Loucy (cell line): Measurements from ENCODE around the gene C6orf47.

Experiments used
- H2AFZ ChIP-seq: fragments of 200-600 bp; sonication (generic); 2 replicates; pipeline ENCODE4 v1.6.0; 2016; ENCODE audit warnings: antibody characterized with exemption, mild to moderate bottlenecking, low read length, moderate library complexity
- H3F3A ChIP-seq: fragments of 200-600 bp; 2 replicates; pipeline ENCODE4 v1.6.0; 2016; ENCODE audit warnings: antibody characterized with exemption, low read depth, mild to moderate bottlenecking
- H3K27me3 ChIP-seq: fragments of 200-600 bp; sonication (generic); 2 replicates; pipeline ENCODE4 v1.6.1; 2014; ENCODE audit warnings: low read length, mild to moderate bottlenecking; ENCODE audit not compliant: insufficient read depth, poor library complexity, severe bottlenecking
- H3K36me3 ChIP-seq: fragments of 200-600 bp; sonication (generic); 2 replicates; pipeline ENCODE4 v1.6.1; 2016; ENCODE audit warnings: low read length; ENCODE audit not compliant: insufficient read depth
- H3K4me1 ChIP-seq: fragments of 200-600 bp; sonication (generic); 2 replicates; pipeline ENCODE4 v1.5.1; 2014; ENCODE audit warnings: low read length, mild to moderate bottlenecking; ENCODE audit not compliant: insufficient read depth, poor library complexity, severe bottlenecking
- H3K4me2 ChIP-seq: fragments of 200-600 bp; sonication (generic); 2 replicates; pipeline ENCODE4 v1.6.0; 2014; ENCODE audit warnings: antibody characterized with exemption, low read length, low read depth, mild to moderate bottlenecking; ENCODE audit not compliant: poor library complexity, severe bottlenecking
- H3K4me3 ChIP-seq: fragments of 200-600 bp; sonication (generic); 2 replicates; pipeline ENCODE4 v1.5.1; 2014; ENCODE audit warnings: low read length, mild to moderate bottlenecking, mixed read lengths; ENCODE audit not compliant: poor library complexity, severe bottlenecking
- H3K79me2 ChIP-seq: fragments of 200-600 bp; sonication (generic); 2 replicates; pipeline ENCODE4 v1.6.1; 2014; ENCODE audit warnings: low read length; ENCODE audit not compliant: insufficient read depth
- H3K9ac ChIP-seq: fragments of 200-600 bp; sonication (generic); 2 replicates; pipeline ENCODE4 v1.6.0; 2014; ENCODE audit warnings: mild to moderate bottlenecking, low read depth, low read length, moderate library complexity; ENCODE audit not compliant: poor library complexity, severe bottlenecking
- H3K9me2 ChIP-seq: fragments of 200-600 bp; sonication (generic); replicated peaks from 2 replicates; pipeline ENCODE4 v1.6.1; 2016; ENCODE audit warnings: low read depth, low read length, mixed read lengths
- H3K9me3 ChIP-seq: fragments of 200-600 bp; sonication (generic); 2 replicates; pipeline ENCODE4 v1.6.1; 2014; ENCODE audit warnings: mild to moderate bottlenecking, antibody characterized with exemption, low read length, low read depth; ENCODE audit not compliant: insufficient read depth
- H4K20me1 ChIP-seq: fragments of 200-600 bp; sonication (generic); 2 replicates; pipeline ENCODE4 v1.6.0; 2014; ENCODE audit warnings: antibody characterized with exemption, low read length, mild to moderate bottlenecking; ENCODE audit not compliant: insufficient read depth, poor library complexity, severe bottlenecking
- CTCF ChIP-seq: fragments of 200-600 bp; sonication (generic); conservative IDR thresholded peaks from 2 replicates; pipeline ENCODE4 v1.5.1; 2014; ENCODE audit warnings: mild to moderate bottlenecking, antibody characterized with exemption, low read length
- EZH2phosphoT487 ChIP-seq: fragments of 200-600 bp; IDR thresholded peaks from 2 replicates; pipeline ENCODE4 v1.6.1; 2018; ENCODE audit warnings: antibody characterized with exemption, mild to moderate bottlenecking, moderate library complexity, borderline replicate concordance

The C6orf47 gene

GRCh38 chr6:31630177-31630934, 30.2 kb downstream of the C6orf47 start:
- Histone ChIP-seq H3K79me2 (peaks cover 91% of the 10 kb centered on the region), H3K27me3 (no peaks in the 10 kb centered on the region), H4K20me1 (peaks cover 95% of the 10 kb centered on the region), H3K9me2 (no peaks in the 10 kb centered on the region), H3K9me3 (no peaks in the 10 kb centered on the region), H3K4me1 (peaks cover 15% of the 10 kb centered on the region), H3K36me3 (peaks cover 99% of the 10 kb centered on the region), H3F3A (no peaks in the 10 kb centered on the region), H2AFZ (no peak overlapping the region), H3K9ac (no peak overlapping the region), H3K4me2 (no peak overlapping the region), H3K4me3 (no peak overlapping the region)
- TF ChIP-seq CTCF: no peak
- TF ChIP-seq EZH2phosphoT487: no peak

GRCh38 chr6:31629014-31629413, 31.6 kb downstream of the C6orf47 start:
- peaks cover 98% of the 10 kb centered on the region for H3K79me2 ChIP-seq
- no peaks in the 10 kb centered on the region for H3K9me3 ChIP-seq
- H3K4me1 ChIP-seq: peaks cover 20% of the 10 kb centered on the region
- H3K4me3 ChIP-seq: no peak overlapping the region
- H3K9ac ChIP-seq: no peak overlapping the region
- H3K9me2 ChIP-seq: no peaks in the 10 kb centered on the region
- H4K20me1 ChIP-seq: peaks cover 95% of the 10 kb centered on the region
- peaks cover 98% of the 10 kb centered on the region for H3K36me3 ChIP-seq
- H3K27me3 ChIP-seq: no peaks in the 10 kb centered on the region
- H3K4me2 ChIP-seq: no peak overlapping the region
- no peak for TF ChIP-seq EZH2phosphoT487
- no peak for TF ChIP-seq CTCF
- no peak overlapping the region for H2AFZ ChIP-seq
- no peaks in the 10 kb centered on the region for H3F3A ChIP-seq

- no peak overlapping the region for H2AFZ ChIP-seq
- H3K27me3 ChIP-seq: no peaks in the 10 kb centered on the region
- peaks cover 30% of the 10 kb centered on the region for H3K4me1 ChIP-seq
- H3K4me2 ChIP-seq: peak overlapping the region; percentile 30
- H3K79me2 ChIP-seq: peaks cover 99% of the 10 kb centered on the region
- peaks cover 95% of the 10 kb centered on the region for H4K20me1 ChIP-seq
- no peak overlapping the region for H3K4me3 ChIP-seq
- no peak overlapping the region for H3K9ac ChIP-seq
- H3K9me3 ChIP-seq: no peaks in the 10 kb centered on the region
- H3K36me3 ChIP-seq: peaks cover 96% of the 10 kb centered on the region
- H3F3A ChIP-seq: no peaks in the 10 kb centered on the region
- TF ChIP-seq CTCF (no peak), EZH2phosphoT487 (no peak)
- no peaks in the 10 kb centered on the region for H3K9me2 ChIP-seq
Observed at GRCh38 chr6:31627690-31628287, 32.8 kb downstream of the C6orf47 start.
